ENCODE data around the gene PKDCC.

PKDCC gene, protein sequence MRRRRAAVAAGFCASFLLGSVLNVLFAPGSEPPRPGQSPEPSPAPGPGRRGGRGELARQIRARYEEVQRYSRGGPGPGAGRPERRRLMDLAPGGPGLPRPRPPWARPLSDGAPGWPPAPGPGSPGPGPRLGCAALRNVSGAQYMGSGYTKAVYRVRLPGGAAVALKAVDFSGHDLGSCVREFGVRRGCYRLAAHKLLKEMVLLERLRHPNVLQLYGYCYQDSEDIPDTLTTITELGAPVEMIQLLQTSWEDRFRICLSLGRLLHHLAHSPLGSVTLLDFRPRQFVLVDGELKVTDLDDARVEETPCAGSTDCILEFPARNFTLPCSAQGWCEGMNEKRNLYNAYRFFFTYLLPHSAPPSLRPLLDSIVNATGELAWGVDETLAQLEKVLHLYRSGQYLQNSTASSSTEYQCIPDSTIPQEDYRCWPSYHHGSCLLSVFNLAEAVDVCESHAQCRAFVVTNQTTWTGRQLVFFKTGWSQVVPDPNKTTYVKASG

DNA sequence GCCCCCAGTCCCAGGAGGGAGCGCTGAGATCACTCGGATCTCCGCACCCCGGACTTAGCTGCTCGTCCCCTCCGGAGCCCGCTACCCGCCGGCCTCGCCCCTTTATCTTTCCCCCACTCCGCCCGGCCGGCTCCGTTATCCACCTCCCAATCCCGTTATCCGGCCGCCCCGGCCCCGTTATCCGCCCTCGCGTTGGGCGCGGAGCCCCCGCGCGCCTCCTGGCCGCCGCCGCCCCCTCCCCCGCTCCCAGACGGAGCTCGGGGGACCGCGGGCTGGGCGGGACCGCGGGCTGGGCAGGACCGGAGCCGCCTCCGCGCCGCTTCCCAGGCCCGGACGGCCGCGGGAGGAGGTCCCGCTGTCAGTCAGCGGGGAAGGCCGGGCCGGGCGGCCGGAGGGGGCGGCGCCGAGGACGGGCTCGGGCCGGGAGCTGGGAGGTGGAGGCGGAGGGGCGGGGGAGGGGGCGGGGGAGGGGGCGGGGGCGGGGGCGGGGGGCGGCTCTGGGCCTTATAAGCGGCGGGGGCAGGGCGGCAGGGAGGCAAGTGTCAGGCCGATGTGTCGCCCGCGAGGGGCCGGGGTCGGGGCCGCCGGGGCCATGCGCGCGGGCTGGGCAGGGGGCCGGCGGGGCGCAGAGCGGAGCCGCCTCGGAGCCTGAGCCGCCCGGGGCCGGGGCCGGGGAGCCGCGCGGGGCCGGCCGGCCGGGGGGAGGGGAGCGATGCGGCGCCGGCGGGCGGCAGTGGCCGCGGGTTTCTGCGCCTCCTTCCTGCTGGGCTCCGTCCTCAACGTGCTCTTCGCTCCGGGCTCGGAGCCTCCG lies at the start of gene PKDCC:
Gene PKDCC, plus strand, starts transcription at position 534 of the 811 bp plus-strand sequence. Its CDS starts 179 bp downstream, at position 713.
- DNase-seq = peak; percentile 30

DNA sequence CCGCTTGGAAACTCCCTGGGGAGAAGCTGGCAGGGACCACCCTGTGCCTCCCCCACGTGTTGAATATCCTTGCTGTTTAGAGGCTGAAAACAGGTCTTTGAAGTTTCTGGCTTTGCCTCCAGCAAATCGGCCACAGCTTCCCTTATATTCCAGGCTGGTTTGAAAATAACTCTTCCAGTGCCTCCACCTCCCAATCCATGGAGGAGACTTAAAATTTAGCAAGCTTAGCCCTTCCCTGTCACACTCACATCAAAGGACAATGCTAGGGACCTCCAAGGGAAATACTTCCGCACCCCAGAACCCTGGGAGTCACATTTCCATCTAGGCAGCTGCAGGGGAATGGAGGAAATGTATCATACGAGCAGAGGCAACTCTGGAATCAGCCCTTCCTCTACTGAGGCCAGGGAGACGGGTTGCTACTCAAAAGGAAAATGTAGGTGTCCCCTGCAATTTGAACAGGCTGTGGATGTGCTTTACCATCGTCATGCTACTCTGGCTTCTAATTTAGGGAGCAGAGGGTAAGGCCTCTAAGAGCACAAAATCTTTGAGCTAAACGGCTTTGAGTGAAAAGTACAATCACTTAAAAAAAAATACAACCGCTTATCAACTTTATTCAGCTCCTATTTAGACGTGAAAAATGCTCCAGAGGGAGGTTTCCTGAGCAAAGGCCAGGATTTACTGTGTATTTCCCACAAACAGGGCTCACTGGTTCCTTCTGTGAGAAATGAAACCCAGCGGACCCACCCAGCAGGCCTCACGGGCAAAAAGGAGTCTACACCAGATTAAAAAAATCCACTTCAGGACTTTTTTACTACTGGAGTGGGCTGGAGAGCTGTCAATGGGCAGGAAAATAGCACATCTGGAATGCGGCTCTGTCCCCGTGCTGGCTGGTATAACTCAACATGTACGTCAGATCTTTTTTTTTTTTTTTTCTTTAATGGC lies 49.4 kb upstream of the PKDCC start:
- no peak for DNase-seq

DNA sequence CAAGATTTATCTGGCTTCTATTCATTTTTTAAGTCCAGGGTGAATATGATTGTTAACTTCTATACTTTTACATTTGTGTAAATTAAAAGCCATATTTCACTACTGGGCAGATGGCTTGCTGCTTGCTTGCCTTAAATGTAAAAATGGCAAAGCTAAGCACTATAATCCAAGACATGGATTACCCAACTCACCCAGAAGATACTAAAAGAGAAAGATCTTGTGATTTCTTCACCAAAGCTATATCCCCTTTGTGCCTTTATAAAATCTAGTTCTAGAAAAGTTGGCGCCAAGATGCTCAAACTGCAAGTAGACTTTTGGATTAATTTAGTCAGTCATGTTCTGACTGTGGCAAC lies 48.7 kb upstream of the PKDCC start:
- no peak for DNase-seq

DNA sequence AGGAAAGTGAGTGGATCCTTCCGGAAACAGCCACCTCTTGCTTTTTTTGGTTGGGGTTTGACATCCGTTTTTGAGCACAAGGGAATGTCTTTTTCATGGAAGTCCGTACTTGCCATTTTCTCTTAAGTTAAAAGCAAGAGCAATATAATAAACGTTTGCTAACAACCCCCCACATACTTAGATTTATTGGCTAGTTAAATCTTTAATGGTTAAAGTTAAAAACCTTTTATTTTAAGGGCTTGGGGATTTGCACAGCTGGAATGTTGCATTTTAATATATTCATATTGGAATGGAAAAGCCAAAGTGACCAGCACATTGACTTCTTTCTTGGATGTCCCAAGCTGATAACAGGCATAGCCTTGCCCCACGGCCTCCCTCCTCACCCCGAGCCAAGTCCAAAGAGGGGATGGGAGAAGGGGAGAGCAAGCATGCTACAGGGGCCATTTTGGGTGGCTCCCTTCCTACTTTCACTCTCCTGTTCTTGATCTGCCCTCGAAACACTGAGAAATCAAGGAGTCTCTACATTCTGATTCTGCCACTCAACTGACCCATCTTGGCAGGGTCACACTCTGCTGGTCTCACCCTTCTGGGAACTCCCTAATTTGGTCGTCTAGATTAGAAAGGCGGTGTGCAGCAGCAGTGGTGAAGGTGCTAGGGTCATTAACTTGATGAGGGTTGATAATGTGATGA lies 48.1 kb upstream of the PKDCC start:
- no peak for DNase-seq

DNA sequence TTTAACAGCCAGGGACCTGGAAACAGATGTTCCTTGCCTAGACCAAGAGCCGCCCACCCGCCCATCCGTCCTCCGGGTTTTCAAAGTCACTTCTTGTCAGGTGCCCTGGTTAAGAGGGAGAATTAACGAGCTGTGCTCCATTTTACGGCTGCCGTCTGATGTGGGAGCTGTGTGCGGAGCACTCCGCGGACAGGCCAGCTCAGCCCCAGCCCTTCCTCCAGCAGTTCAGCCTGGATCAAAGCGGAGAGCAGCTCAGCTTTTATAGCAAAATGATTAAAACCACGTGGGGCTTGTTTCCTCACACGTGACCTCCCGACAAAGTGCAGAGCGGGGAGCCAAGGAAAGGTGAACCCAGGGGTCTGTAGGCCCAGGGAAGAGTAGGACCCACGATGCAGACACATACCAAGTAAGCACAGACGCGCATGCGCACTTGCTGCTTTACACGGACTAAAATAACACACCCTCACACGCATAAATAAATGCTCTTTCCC lies 46.1 kb upstream of the PKDCC start:
- DNase-seq = no peak

DNA sequence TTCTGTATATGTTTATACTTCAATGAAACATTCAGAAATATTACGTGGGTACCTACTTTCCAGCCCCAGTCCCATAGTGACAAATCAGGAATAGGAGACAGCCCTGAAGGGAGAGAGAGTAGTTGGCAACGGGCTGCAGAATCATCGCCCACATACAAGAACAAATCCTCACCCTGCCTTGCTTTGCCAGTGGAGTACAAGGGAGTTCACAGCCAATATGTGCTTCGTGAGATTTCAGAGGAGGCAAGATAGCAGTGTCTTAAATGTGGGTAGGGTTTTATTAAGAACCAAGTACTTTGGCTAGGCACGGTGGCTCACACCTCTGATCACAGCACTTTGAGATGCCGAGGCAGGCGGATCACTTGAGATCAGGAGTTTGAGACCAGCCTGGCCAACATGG lies 40.3 kb upstream of the PKDCC start:
- DNase-seq = no peak

DNA sequence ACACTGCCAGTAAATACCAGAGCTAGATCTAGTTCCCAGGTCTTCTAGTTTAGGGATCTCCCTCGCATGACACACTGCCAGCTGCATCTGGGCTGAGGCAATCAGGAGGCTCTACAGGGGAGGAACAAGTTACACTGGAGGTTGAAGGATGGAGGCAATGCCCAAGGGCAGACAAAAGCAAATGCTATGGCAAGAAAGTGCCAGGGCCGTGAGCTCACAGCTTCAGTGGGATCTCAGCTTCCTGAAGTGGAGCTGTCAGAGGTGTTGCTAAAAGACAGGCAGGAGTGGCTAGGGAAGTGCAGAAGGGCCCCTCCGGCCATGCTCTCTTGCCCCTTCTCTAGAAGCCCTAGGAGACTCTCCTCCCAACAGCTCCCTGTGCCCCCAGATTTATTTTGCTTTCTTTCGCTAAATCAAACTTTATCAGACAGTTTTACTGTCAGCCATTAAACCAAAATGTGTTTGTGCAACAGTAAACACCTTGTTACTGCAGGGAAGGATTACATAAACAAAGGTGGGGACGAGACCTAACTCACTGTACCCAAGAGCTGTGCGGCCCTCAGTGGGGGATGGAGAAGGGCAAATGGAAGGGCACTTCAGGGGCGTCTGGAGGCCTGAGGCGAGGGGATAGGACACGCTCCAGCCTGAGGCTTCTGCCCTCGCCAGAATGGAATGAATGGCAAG lies 39.4 kb upstream of the PKDCC start:
- DNase-seq = no peak

DNA sequence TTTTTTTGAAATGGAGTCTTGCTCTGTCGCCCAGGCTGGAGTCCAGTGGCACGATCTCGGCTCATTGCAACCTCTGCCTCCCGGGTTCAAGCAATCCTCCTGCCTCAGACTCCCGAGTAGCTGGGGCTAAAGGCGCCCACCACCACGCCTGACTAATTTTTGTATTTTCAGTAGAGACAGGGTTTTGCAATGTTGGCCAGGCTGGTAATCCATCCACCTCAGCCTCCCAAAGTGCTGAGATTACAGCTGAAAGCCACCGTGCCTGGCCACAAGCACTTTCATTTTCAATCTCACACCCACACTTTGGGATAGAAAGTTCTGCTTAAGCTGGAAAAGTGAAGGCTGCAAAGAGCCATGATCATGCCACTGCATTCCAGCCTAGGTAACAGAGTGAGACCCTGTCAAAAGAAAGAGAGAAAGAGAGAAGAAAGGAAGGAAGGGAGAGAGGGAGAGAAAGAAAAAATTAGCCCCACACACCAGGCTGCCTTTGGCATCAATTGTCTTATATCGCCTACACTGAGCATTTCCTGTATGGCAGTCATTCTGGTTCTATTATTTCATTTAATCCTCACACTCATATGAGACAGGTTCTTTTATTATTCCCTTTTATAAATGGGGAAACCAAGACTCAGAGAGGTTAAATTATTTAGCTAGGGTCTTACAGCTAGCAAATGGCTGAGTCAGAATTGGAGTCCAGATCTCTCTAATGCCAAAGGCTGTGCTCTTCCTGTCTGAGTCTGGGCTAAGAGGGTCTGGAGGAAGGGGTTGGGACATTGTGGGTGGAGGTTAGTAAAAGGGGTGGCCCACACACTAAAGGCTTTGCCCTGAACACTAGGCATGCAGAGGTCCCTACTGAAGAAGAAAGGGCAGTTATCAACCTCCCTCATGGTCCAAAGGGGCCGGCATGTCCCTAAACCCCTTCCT lies 37.9 kb upstream of the PKDCC start:
- no peak for DNase-seq

DNA sequence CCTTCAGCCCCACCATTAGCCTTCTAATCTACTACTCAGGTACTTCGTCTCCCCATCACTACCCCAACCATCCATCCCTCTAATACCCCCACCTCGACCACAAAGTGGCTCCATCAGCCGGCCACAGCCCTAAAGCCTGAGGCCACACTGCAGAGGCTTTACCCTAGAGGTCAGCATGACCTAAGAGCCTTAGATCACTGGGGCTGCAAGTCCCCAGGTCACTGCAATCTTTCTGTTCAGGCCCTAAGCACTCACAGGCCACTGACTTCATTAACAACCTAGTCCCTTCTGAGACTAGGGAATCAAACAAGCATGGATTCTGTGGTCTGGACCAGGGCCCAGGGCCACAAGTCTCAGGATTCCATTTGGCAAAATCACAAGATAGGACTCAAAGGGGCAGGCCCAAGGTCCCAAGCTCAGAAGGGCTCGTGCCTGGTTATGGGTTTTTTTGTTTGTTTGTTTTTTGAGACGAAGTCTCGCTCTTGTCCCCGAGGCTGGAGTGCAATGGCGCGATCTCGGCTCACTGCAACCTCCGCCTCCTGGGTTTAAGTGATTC lies 37.0 kb upstream of the PKDCC start:
- DNase-seq = no peak

DNA sequence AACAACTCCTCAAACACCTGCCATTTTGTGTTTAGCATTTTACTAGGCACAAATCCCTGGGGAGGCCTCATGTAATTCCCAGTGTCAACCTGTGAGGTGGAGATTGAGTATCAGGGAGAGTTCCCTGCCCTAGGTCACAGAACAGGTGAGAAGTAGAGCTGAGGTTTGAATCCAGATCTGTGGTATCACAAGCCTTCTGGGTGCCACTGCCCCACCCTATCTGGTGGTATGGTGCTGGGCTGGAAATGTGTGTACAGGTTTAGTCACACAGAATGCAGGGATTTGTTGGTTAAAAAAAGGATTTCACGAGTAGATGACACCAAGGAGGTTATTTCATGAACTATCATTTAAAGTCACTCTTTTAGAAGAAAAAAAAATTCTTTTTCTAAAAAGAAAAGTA lies 35.7 kb upstream of the PKDCC start:
- DNase-seq = no peak

DNA sequence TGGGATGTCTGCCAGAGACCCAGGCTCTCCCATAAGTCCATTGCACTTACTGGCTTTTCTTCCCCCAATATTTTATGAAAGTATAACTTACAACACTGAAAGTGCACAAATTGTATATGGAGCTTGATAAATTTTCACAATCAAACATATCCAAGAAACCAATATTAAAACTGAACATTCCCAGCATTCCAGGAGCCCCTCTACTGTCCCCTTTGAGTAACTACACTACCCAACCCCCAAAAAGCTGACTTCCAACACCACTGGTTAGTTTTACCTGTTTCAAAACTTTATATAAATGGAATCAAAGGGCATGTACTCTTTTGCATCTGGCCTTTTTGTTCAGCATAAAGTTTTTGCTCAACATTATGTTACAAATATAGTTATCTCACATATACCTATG lies 35.2 kb upstream of the PKDCC start:
- no peak for DNase-seq

DNA sequence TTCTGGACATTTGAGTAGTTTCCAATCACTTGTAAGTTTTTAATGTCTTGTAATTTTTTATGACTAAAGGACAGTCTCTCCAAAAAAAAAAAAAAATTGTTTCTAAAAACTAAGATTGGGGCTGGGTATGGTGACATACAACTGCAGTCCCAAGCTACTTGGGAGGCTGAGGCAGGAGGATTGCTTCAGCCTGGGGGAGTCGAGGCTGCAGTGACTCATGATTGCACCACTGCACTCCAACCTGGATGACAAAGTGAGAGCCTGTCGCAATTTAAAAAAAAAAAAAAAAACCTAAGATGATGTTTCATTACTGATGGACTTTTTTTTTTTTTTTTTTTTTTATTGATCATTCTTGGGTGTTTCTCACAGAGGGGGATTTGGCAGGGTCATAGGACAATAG lies 34.4 kb upstream of the PKDCC start:
- DNase-seq = no peak

DNA sequence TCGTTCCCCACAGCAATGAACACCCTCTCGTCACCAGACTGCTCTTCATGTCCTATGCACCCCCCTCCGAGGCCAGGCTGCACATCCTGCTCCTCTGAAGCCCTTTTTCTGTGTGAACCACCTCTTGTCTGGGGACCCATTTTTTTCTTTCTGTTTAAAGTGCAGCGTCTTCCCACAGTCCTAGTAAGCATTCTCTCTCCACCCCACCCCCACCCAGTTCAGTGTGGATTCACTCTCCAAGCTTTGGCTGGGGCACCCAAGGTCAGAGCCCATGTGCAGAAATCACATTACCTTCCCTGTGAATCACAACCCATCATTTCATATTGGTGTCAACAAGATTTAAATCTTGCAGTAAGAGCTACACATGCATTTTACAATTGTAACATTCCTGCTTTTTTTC lies 26.4 kb upstream of the PKDCC start:
- no peak for DNase-seq

DNA sequence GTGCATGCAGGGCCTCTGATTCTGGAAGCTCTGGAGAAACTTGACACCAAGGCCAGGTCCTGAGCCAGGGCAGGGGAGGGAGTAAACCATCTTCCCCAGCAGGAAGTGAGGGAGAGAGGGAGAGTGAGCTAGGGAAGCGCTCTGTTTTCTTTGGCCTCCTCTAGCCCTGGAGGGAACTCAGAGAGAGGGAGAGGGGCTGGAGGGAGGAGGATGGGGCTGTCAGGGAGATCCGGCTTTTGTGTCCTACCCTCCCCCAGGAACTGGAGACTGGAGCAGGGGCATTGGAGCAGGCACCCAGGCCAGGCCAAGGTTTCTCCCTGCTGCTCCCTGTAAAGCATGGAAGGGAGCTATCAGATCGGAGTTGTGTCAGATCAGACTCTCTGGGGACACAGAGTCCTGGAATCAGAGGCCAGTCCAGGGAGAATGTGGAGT lies 22.7 kb upstream of the PKDCC start:
- no peak for DNase-seq

DNA sequence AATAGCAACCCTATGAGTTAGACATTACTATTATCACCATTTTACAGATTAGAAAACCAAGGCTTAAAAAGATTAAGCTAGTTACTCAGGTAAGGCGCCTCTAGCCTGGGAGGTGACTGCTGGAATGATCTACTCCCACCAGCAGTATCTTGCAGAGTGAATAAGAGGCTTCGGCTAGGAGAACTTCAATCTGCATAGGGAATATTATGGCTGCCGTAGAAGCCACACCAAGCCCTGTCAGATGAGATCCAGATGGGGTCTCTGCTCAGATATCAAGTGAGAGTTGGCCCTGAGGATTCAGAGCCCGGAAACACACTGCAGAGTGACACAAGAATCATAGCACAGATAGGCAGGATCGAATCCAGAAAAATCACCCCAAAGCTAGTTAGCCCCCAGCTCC lies 21.5 kb upstream of the PKDCC start:
- no peak for DNase-seq

DNA sequence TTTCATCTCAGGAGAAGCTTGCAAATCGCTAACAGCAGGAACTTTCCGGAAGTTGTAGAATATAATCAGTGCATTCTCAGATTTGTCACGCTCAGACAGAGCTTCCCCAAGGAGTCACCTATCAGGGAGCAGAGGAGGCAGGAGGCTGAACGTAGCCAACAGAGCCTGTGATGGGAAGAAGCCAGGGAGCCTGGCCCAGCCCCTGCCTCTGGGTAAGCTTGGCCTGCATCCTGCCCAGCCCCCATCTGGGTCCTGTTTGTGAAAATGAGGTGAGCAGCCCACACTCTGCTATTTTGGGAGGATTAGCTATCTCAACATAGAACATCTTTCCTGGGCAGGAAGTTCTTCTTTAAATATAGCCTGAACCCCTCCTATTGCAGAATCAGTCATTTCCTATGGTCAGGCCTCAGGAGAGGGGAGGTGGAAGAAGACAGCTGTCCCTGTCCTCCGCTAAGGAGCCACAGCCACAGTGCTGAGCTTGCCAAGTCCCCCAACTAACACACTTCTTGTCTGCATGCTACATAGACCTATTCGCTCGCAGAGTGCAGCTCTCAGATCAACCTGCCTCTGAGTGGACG lies 19.2 kb upstream of the PKDCC start:
- DNase-seq = peak; percentile 15

DNA sequence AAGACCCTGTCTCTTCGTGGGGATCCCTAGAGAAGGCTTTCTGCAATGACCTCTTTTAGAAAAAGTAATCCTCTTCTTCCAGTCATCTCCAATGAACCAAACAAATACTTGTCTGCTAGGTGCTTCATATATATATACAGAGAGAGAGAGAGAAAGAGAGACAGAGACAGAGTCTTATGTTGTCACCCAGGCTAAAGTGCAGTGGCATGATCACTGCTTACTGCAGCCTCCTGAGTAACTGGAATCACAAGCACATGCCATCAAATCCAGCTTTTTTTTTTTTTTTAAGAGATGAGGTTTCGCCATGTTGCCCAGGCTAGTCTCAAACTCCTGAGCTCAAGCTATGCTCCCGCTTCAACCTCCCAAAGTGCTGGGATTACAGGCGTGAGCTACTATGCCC lies 18.6 kb upstream of the PKDCC start:
- DNase-seq = no peak

DNA sequence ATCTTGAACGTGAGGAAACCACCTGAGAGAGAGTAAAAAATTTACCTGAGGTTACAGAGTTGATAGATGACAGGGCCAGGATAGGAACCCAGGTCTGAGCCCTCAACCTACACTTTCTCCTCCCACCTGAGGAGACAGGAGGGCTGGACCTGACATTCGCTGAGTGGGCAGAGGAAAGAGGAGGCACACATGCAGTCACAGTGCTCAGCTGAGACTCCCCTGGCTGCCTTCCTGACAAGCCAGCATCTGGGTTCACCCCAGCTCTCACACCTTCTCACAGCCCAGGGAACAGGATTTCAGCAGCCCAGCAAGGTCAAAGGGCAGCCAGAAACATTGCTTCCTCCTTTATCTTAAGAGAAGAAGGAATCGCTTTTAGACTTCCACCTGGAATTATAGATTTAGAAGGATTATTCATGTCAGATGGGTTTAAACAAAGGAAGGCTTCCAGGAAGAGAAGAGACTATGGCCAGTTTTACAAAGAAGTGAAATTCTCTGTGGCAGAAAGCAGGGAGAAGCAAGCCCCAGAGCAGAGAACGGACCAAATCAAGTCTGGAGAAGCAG lies 18.1 kb upstream of the PKDCC start:
- DNase-seq = no peak

DNA sequence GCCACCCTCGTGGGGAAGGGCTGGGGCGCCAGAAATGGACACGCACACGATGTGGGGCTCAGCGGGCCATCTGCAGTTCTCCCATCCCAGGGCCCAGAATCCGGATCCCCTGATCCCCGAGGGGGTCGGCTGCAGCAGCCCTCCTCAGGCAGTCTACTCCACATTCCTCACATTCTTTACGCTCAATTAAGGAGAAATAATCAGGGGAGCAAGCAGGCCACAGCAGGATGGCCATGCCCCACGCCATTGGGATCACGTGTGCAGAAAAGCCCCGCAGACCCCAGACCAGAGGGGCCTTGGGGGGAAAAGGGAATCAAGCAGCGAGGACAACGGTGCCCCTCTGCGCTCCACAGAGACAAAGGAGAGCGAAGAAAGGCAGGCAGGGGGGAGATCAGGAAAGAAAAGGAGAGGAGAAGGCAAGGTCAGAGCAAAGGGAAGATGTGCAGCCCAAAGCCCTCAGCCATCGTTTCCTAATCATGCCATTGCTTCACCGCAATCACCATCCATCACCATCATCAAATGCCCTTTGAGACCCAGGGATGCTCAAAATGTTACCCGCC lies 17.5 kb upstream of the PKDCC start:
- DNase-seq = no peak

Data from RPMI8226 (cell line).